GM19395 (cell line): Measurements from ENCODE around the gene SORCS2.

Experiments used
- ATAC-seq: cut with Tn5 transposase; IDR thresholded peaks from one replicate; pipeline ENCODE4 v1.9.1; 2021; ENCODE audit warnings: mild to moderate bottlenecking, moderate library complexity; ENCODE audit not compliant: unreplicated experiment

SORCS2 gene

GRCh38 chr4:7366180-7366945, 174.0 kb downstream of the SORCS2 start:
- no peak for ATAC-seq

DNA sequence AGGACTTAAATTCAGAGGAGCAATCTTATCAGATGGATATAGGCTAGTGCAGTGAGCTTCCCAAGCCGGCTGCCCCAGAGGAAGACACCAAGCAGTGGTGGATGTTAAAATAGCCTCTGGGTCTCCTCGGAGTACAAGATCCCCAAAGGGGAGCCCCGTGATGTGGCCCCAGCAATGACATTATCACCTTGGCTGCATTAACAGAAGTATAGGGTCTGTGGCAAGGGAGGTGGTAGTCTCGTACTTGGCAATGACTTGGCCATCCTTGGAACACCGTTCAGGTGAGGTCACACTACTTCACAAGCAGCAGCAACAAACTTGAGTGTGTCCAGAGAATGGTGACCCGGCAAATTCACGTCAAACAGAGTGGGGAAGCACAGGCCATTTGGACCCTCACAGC, 174.6 kb downstream of the SORCS2 start:
- no peak for ATAC-seq

DNA sequence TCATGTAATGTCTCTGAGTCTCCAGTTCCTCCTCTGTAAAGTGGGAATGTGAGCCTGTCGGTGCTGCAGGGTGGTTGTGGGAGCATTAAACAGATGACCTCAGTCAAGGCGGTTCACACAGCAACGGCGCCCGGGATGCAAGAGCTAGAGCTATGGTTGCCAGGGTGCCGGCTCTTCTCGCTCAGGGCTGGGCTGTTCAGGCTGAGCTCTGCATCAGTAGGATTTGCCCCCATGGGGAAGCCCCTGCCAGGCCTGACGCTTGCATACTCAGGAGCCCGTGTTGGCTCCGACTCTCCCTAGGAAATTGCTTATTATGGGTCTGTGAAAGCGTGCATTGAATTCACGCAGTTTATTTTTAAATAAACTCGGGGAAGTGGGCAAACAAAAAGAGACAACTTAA, 175.1 kb downstream of the SORCS2 start:
- no peak for ATAC-seq

- ATAC-seq, result no peak
Measured at GRCh38 chr4:7367864-7368277, 175.5 kb downstream of the SORCS2 start.

- no peak for ATAC-seq
Measured at GRCh38 chr4:7368296-7368695, 176.0 kb downstream of the SORCS2 start.

DNA sequence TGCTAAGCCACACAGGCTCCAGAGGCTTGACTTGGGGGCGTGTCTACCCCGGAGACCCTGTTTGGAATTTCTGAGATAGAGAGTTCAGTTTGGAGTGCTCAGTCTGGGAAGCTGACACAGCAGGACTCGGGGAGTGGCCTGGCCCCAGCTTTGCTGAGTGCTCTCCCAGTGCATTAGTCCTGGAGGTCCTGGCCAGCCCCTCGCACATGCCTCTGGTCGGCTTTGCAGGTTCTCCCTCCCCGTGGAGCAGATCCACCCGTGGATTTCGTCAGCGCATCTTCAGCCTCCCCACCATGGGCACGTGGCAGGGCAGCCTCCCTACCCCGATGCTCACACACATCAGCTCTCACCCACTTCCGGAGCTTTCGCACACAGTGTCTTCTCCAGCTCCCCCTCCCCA, 177.2 kb downstream of the SORCS2 start:
- ATAC-seq, result no peak

DNA sequence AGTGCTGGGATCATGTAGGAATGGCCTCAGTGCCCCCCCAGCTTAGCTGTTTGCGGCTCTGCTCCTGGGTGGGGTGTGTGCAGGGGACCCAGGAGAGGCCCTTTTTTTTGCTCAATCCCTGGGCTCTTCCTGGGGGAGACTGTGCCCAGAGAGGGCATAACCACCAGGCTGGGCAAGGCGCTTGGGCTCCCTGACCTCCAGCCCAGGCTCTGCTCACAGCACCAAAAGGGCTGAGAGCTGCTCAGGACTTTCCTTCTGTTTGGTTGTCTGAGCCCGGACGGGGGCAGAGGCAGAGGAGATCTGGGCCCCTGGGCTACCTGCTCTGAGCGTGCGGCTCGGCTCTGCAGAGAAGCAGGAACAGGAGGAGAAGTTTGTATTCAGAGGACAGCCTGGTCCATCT, 177.7 kb downstream of the SORCS2 start:
- no peak for ATAC-seq

DNA sequence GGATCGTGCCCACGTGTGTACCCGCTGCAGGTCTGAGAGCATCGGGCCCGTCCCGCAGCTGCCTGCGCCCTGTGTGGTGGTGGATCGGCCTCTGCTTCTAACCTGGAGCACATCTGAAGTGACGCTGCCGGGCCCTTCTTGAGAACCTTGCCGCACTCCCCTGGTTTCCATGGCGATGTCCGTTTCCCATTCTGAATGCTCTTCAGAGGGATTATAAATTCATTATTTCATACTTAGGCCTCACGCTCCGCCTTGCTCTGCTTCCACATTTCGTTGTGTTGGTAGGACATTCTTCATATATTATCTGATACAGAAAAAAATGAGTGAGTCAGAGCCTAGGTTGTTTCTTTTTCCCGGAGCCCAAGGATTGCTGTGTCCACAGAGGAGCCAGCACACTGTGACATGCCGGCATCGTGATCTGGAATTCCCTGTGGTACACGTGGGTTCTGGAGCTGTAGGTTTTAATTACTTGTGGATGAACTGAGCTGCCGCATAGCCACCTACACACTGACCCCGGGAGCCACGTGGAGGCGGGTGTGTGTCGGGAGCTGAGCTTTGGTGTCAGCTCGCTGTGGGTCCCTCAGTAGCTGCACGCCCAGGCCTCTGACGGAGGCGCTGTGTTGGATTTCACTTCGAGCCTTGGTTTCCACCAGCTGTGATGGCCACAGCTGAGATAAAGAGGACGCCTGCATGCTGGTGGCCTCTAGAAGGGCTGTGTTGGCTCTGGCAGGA, 179.0 kb downstream of the SORCS2 start:
- no peak for ATAC-seq

DNA sequence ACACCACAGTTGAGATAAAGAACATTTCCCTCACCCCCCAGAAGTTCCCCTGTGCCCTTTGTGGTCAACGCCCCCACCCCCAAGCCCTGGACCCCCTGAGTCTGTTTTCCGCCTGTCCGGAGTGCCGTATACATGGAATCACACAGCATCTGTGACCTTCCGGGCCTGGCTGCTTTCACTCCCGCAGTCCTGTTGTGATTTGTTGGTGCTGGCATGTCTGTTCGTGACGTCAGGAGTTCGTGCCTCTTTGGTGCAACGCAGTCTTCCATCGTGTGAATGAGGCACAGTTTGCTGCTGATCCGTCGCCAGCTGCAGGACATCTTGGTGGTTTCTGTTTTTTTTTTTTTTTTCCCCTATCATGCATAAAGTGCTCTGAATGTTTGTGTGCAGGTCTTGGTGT, 180.3 kb downstream of the SORCS2 start:
- ATAC-seq, result no peak

- no peak for ATAC-seq
Measured at GRCh38 chr4:7374571-7374970, 182.2 kb downstream of the SORCS2 start.

DNA sequence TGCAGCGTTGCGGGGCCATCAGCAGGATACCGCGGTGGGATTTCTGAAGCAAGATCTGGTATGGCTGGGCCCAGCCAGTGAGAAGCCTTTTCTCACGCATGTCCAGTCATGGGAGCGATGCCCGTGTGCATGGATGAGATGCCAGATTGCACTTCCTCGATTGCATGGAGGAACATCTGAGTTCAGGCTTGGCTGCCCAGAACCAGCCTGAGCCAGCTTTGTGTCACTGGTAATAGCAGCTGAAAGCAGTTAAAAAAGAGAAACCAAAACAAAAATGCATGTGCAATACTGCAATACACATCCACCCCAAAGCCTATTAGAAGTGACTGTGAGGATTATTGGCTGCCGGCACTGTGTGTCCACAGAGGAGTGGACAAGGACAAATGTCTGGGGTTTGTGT, 183.1 kb downstream of the SORCS2 start:
- no peak for ATAC-seq

GRCh38 chr4:7377223-7377865, 185.0 kb downstream of the SORCS2 start:
- no peak for ATAC-seq

DNA sequence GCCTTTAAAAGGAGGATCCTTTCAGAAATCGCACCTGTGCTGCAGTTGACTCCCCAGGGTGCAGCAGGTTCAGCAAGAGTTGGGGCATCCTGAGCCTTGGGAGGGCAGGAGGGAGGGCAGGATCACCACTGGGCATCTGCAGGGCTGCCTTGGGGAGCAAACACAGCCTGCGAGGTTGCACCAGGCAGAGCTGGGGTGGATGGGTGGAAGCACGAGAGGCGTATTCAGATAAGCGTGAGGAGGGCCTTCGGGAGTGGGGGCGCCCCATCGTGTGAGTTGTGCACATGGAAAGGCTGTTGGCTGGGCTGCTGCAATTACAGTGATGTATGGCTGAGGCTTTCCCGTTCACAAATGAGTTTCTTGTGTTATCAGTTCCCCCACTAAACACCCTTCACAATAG, 186.8 kb downstream of the SORCS2 start:
- no peak for ATAC-seq

DNA sequence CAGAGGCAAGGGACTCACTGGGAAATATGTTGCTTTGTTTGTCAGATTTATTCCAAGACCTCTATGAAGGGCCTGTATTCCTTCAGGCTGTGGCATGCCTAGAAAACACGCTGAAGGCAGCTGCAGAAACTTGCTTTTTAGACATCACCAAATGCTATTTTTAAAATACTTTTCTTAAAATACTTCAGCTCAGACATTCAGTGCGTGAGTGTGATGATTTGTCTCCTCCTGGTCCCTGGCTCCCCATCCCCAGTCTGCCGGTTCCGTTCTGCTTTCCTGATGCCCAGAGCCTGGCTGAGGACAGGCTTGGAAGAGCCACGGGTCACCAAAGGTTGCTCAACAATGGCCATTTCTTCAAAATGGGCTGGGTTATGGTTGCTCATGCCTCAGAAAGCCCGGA, 187.4 kb downstream of the SORCS2 start:
- ATAC-seq, result no peak

DNA sequence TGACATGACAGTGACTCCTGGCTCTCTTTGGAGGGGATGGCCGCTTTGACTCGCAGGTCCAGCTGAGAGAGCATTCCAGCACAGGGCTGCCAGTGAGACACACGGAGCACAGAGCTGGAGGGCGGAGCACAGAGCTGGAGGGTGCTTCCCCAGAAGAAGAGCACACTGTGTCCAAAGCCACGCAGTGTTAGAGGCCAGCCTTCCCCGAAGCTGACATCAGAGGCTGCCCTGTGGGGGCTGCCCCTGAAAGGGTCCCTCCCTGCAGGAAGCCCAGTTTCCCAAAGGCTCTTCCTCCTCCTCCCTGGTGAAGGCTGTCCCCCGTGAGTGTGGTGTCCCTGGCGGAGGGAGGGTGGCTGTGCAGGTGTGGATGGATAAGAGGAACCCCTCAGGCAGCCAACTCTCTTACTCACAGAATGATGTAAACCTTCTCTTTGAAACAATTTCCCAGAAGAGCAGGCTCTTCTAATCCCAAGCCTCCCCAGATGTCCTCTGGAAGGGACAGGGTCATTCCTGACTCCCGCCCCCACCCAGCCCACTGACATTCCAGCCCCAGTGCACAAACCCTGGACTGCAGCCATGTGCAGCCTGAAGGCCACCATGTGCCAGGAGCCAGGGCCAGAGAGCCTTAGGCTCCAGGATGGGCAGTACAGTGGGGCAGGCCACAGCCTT, 189.0 kb downstream of the SORCS2 start:
- no peak for ATAC-seq

DNA sequence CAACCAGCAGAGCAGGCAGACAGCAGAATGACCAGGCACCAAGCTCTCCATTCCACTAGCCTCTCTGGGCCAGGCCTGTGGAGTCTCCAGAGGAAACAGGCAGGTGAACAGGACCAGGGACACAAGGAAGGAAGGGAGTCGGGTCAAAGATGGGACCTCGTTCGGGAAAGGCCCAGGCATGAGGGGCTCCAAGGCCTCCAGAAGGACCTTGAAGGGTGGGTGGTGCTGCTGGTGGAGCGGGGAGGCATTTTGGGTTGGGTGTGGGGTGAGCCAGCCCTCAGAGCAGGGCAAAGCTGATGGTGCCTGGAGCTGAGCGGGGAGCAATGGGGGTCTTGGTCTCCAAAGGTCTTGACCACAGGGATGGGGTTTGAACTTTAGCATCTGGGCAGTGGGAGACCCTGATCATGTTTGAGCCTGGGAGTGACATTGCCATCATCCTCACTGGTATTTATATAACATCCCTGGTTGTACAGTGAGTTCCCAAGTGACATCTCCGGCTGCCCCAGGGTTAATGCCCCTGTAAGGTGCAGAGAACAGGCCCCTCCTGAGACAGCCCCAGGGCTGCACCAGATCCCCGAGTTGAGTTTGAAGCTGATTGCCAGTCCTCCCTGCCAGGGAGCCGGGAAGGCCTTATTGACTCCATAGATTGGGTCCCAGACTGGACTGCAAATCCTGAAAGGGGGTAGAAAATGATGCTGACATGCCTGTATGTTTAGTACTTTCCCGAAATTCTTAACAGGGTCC, 189.7 kb downstream of the SORCS2 start:
- ATAC-seq, result no peak

DNA sequence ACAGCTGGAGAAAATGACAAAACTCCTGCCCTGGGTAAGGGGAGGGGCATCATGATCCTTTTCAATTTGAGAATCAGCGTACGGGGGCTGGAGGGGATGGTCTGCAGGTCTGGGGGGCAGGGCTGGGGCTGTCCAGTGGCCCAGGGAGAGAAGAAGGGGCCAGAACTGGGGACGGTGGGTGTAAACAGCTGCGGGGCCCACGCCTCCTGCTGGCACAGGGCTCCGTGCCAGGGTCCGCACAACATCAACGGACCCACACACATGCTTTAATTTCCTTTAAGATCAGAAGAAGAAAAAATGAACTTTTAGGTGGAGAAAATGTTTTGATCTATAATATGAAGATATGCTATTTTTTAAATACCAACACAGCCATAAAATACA, 190.3 kb downstream of the SORCS2 start:
- no peak for ATAC-seq

GRCh38 chr4:7383266-7383665, 190.9 kb downstream of the SORCS2 start:
- ATAC-seq, result no peak

- ATAC-seq, result no peak
Measured at GRCh38 chr4:7384003-7384928, 191.9 kb downstream of the SORCS2 start.
